Endothelial cell (in vitro differentiated cells): ENCODE data around the gene TRPV4. TPM values are rescaled to one million over a fixed set of nuclear protein-coding genes. Genes with fewer than 3 reads are reported as not detected.

Source experiments
- DNase-seq: peaks from one replicate; pipeline ENCODE4 v3.0.0; 2021; ENCODE audit warnings: low spot score
- H3K27ac Mint-ChIP-seq: one replicate; pipeline ENCODE4 v1.8.0; 2021; ENCODE audit warnings: mixed read lengths, inconsistent platforms; ENCODE audit not compliant: unreplicated experiment
- H3K27me3 Mint-ChIP-seq: one replicate; pipeline ENCODE4 v1.8.0; 2021; ENCODE audit warnings: mild to moderate bottlenecking, moderate library complexity, mixed read lengths, inconsistent platforms; ENCODE audit not compliant: unreplicated experiment
- H3K36me3 Mint-ChIP-seq: one replicate; pipeline ENCODE4 v1.8.0; 2021; ENCODE audit warnings: mild to moderate bottlenecking, low read depth, mixed read lengths, inconsistent platforms; ENCODE audit not compliant: unreplicated experiment
- H3K4me1 Mint-ChIP-seq: one replicate; pipeline ENCODE4 v1.8.0; 2021; ENCODE audit warnings: mild to moderate bottlenecking, mixed read lengths, inconsistent platforms; ENCODE audit not compliant: unreplicated experiment
- H3K4me3 Mint-ChIP-seq: one replicate; pipeline ENCODE4 v1.8.0; 2021; ENCODE audit warnings: mild to moderate bottlenecking, mixed read lengths, inconsistent platforms; ENCODE audit not compliant: unreplicated experiment
- H3K9me3 Mint-ChIP-seq: one replicate; pipeline ENCODE4 v1.8.0; 2021; ENCODE audit warnings: mixed read lengths, inconsistent platforms; ENCODE audit not compliant: unreplicated experiment
- CTCF ChIP-seq: fragments of 200-600 bp; sonication (generic); IDR thresholded peaks from one replicate; pipeline ENCODE4 v1.5.0; 2021; ENCODE audit warnings: antibody characterized with exemption; ENCODE audit not compliant: unreplicated experiment
- total RNA-seq: library from RNA; stranded (reverse); fragmentation: NEBNext Ultra II Directional; extraction: Animal tissue kit (Norgen Biotek cat#: 25700); gene quantifications from one replicate; pipeline ENCODE4 v1.2.1, GENCODE V29; 2021; ENCODE audit not compliant: unreplicated experiment

The TRPV4 gene
- total RNA-seq, 1 donor from 2014 or later, result 7.0 TPM

- Mint-ChIP-seq H3K27me3 (peaks cover 8% of the 10 kb centered on the region), H3K4me1 (no peaks in the 10 kb centered on the region), H3K4me3 (no peak overlapping the region), H3K27ac (no peak overlapping the region), H3K36me3 (peaks cover 4% of the 10 kb centered on the region), H3K9me3 (no peaks in the 10 kb centered on the region)
- DNase-seq, result no peak
- TF ChIP-seq CTCF, result no peak
These were observed 14.2 kb downstream of the TRPV4 start for GRCh38 chr12:109818905-109819500.

GRCh38 chr12:109818253-109818652 lies 14.9 kb downstream of the TRPV4 start:
- no peak for DNase-seq
- H3K27ac Mint-ChIP-seq, result no peak overlapping the region
- peaks cover 5% of the 10 kb centered on the region for H3K27me3 Mint-ChIP-seq
- H3K36me3 Mint-ChIP-seq, result peaks cover 4% of the 10 kb centered on the region
- no peak for TF ChIP-seq CTCF
- H3K9me3 Mint-ChIP-seq, result no peaks in the 10 kb centered on the region
- no peak overlapping the region for H3K4me3 Mint-ChIP-seq
- no peaks in the 10 kb centered on the region for H3K4me1 Mint-ChIP-seq

- Mint-ChIP-seq H3K4me1 (no peaks in the 10 kb centered on the region), H3K9me3 (no peaks in the 10 kb centered on the region), H3K4me3 (no peak overlapping the region), H3K27ac (no peak overlapping the region), H3K27me3 (peaks cover 5% of the 10 kb centered on the region), H3K36me3 (peaks cover 4% of the 10 kb centered on the region)
- TF ChIP-seq CTCF, result no peak
- DNase-seq, result no peak
These were observed 15.5 kb downstream of the TRPV4 start for GRCh38 chr12:109817627-109818231.

- DNase-seq, result no peak
- Mint-ChIP-seq H3K4me3 (no peak overlapping the region), H3K4me1 (no peaks in the 10 kb centered on the region), H3K27ac (no peak overlapping the region), H3K9me3 (no peaks in the 10 kb centered on the region), H3K27me3 (peaks cover 4% of the 10 kb centered on the region), H3K36me3 (peaks cover 4% of the 10 kb centered on the region)
- TF ChIP-seq CTCF, result no peak
These were observed 16.3 kb downstream of the TRPV4 start for GRCh38 chr12:109816870-109817269.
